Measurements from ENCODE around the gene PTPRJ. TPM values are rescaled to one million over a fixed set of nuclear protein-coding genes. Genes with fewer than 3 reads are reported as not detected.
"Not testable (repeated sequence)": the region's sequence is repeated elsewhere in the genome, so short reads cannot be mapped to it uniquely, and the experiment has no call there.

Gene PTPRJ
- total and polyA plus RNA-seq, 3 donors from 2014 or later: 4.3 to 8.2 (median 6.6) TPM

DNA sequence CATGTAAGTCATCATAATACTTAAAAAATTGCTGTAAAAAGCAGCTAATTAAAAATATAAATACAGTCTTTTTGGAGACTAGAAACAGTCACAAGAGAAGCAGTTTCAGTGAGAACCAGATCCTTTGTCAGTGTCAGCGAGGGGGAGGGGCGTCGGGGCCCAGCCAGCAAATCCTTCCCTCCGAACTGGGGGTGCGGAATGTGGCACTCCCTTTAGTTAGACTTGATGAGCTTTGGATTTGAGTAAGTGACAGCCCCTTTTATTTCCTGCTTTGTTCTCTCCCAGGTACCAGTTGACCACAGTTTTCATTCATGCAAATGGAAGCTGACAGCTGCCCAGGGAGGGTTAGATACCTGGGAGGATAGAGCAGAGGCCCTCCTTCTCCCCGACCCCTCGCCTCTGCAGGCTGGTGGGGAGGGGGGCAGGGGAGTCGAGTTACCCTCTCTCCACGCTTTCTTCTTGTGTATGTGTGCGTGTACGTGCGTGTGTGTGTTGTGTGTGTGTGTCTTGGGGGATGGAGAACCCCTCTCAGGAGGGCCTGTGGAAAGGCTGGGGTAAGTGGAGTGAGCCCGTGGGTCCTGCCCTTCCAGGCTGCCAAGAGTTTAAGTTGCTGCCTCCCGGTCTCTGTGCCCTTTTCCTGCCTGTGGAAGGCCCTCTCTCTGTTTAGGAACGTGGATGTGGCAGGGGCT is 38.3 kb downstream of the PTPRJ start:
- Histone ChIP-seq H3K4me1 (no peaks in the 10 kb centered on the region), H3K36me3 (ENCODE audit: low read depth, missing control alignments) (no peaks in the 10 kb centered on the region), H3K9me3 (no peaks in the 10 kb centered on the region), H3K4me3 (no peak overlapping the region), H3K27ac (no peak overlapping the region), H3K27me3 (no peaks in the 10 kb centered on the region)
- whole genome bisulfite sequencing, 2 donors: 71 to 82% methylated on average over 9 to 15 of the region's 15 CpGs
- intact Hi-C loops (cut with DNase I; ENCODE audit: low total_unique reads): no loop called here
- DNase-seq: no peak
- TF ChIP-seq, protein P1, sequence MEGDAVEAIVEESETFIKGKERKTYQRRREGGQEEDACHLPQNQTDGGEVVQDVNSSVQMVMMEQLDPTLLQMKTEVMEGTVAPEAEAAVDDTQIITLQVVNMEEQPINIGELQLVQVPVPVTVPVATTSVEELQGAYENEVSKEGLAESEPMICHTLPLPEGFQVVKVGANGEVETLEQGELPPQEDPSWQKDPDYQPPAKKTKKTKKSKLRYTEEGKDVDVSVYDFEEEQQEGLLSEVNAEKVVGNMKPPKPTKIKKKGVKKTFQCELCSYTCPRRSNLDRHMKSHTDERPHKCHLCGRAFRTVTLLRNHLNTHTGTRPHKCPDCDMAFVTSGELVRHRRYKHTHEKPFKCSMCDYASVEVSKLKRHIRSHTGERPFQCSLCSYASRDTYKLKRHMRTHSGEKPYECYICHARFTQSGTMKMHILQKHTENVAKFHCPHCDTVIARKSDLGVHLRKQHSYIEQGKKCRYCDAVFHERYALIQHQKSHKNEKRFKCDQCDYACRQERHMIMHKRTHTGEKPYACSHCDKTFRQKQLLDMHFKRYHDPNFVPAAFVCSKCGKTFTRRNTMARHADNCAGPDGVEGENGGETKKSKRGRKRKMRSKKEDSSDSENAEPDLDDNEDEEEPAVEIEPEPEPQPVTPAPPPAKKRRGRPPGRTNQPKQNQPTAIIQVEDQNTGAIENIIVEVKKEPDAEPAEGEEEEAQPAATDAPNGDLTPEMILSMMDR (IDR thresholded peaks at IDR 0.05): no peak
- TF ChIP-seq POLR2A (IDR thresholded peaks at IDR 0.05): no peak

DNA sequence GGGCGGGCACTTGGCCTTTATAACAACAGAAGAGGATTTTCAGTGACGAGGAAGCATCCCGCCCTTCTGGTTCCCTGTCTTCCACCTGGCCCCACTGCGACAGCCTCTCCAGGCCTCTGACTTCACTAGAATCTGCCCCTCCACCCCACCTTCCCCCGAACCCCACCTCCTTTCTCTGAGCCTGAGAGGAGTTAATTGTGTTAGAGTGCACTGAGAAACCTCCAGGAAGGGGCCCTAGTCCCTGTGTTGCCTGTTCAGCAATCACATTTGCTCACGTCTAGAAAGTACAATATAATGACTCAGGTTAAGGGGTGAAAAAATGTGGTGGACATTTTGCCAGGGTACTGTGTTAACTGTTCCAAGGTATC is 38.8 kb downstream of the PTPRJ start:
- no peak overlapping the region for H3K4me3 ChIP-seq
- WGBS, 2 donors: 80 to 83% methylated on average over 6 of the region's 6 CpGs
- H3K9me3 ChIP-seq: no peaks in the 10 kb centered on the region
- DNase-seq: no peak
- H3K4me1 ChIP-seq: no peaks in the 10 kb centered on the region
- no peaks in the 10 kb centered on the region for H3K27me3 ChIP-seq
- intact Hi-C loops (cut with DNase I; ENCODE audit: low total_unique reads): no loop called here
- no peak overlapping the region for H3K27ac ChIP-seq
- TF ChIP-seq, protein P1 (IDR thresholded peaks at IDR 0.05): no peak
- no peak for TF ChIP-seq POLR2A (IDR thresholded peaks at IDR 0.05)
- H3K36me3 ChIP-seq (ENCODE audit: low read depth, missing control alignments): no peaks in the 10 kb centered on the region

DNA sequence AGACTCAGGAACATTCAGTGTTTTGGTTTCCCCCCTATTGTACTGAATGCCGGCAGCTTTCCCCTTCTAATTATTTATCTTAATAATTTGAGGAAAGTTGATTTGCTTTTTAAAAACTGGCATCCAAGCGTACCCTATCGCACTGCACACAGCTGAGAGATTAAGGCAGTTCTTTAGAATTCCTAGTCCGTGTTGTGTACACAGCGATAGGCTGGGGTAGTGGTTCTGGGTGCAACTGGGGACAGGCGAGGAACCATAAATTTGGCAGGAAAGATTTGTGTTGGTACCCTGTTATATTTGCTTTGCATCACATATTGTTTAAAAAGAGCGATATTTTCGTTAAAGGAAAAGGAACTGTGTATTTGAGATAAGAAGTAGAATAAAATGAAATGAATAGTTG is 39.2 kb downstream of the PTPRJ start:
- intact Hi-C loops (cut with DNase I; ENCODE audit: low total_unique reads): no loop called here
- no peaks in the 10 kb centered on the region for H3K9me3 ChIP-seq
- H3K27me3 ChIP-seq: no peaks in the 10 kb centered on the region
- no peak overlapping the region for H3K27ac ChIP-seq
- no peak overlapping the region for H3K4me3 ChIP-seq
- no peak for TF ChIP-seq POLR2A (IDR thresholded peaks at IDR 0.05)
- TF ChIP-seq, protein P1 (IDR thresholded peaks at IDR 0.05): no peak
- H3K4me1 ChIP-seq: no peaks in the 10 kb centered on the region
- no peak for DNase-seq
- WGBS, 2 donors: 88 to 91% methylated on average over 8 of the region's 8 CpGs
- H3K36me3 ChIP-seq (ENCODE audit: low read depth, missing control alignments): no peaks in the 10 kb centered on the region

DNA sequence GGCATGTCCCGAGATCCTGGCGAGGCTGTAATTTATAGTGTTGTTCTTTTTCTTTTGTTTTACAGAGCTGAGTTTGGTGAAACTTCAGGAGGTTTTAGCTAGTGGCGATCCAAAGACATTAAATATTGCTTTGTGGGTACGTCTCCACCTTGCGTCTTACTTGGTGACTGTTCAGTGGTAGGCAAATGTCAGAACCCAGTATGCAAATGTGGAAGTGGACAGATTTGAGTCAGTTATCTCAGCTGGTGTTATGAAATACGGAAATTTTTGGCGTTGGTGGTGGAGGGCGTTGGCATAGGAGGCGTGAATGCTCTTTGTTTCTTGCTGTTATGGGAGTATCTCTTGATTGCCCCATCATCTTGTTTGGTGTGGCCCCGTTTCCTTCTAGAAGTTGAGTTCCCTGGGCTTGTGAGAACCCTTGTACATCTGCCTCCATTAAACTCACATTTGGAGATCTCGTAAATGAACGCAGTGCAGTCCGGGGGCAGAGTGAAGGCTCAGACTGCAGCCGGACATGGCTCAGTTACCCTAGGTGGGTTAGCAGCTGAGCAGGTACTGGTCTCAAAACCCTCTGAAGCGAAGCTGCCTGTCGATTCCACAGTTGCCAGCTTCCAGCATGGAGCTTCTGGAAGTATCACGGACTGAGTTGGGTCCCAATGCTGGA is 39.9 kb downstream of the PTPRJ start:
- 94 to 96% methylated on average over 17 of the region's 17 CpGs for WGBS, 2 donors
- no peaks in the 10 kb centered on the region for H3K4me1 ChIP-seq
- H3K4me3 ChIP-seq: no peak overlapping the region
- DNase-seq: no peak
- no peak for TF ChIP-seq POLR2A (IDR thresholded peaks at IDR 0.05)
- TF ChIP-seq, protein P1 (IDR thresholded peaks at IDR 0.05): no peak
- no peaks in the 10 kb centered on the region for H3K9me3 ChIP-seq
- intact Hi-C loops (cut with DNase I; ENCODE audit: low total_unique reads): no loop called here
- no peak overlapping the region for H3K27ac ChIP-seq
- no peaks in the 10 kb centered on the region for H3K36me3 ChIP-seq (ENCODE audit: low read depth, missing control alignments)
- no peaks in the 10 kb centered on the region for H3K27me3 ChIP-seq

DNA sequence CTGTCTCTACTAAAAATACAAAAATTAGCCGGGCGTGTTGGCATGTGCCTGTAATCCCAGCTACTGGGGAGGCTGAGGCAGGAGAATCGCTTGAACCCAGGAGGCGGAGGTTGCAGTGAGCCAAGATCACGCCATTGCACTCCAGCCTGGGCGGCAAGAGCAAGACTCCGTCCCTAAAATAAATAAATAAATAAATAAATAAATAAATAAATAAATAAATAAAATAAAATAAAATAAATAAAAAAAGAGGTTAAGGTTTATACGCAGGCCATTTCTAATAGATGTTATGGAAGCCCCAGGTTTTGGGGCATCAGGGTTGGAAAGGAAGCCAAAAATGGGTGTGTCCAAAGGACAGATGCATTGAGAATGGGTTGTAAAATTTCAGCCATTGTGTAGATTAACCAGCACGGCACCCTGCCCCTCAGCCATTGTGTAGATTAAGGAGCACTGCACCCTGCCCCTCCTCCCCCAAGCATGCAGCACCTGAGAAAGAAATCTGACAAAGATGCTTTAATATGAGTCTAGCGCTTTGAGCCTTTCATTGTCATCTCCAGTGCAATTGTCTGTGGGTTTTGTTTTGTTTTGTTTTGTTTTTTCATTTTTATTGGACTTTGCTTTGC is 41.0 kb downstream of the PTPRJ start:
- H3K4me1 ChIP-seq; H3K9me3 ChIP-seq; H3K36me3 ChIP-seq (ENCODE audit: low read depth, missing control alignments); H3K4me3 ChIP-seq; DNase-seq; H3K27me3 ChIP-seq; intact Hi-C loops (cut with DNase I; ENCODE audit: low total_unique reads); H3K27ac ChIP-seq: not testable (repeated sequence)
- 96 to 98% methylated on average over 10 of the region's 10 CpGs for WGBS, 2 donors
